ENCODE measurements around the gene GIMAP5.

The GIMAP5 gene

DNA sequence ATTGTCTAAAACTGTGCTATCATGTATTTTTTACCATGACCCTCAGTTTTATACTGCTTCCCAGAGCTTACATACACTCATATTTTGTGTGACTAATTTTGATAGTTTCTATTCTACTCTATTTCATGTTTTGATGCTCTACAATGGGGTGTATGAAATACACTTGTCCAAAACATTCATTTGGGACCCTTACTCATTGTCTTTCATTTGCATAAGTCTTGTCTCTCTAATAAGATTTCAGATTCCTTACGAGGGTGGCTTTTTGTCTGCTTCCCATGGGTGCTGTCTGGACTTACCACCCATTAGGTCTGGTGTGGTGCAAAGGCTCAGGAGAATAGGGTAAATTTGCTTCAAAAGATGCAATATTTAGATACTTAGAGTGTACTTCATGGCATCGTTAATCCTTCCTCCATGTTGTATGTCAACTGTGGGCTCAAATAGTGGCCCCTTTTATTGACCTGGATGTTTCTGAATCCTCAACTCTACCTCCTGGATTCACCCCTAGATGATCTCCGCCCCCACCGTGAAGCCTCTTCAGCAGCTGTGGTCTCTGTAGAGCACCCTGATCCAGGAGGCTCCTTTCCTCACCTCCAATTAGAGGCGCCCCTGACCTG is 3.6 kb upstream of the GIMAP5 start:
- Histone ChIP-seq H3K4me2 (ENCODE audit: low read length) (no peak overlapping the region), H3K27me3 (ENCODE audit: insufficient read depth, low read length) (no peaks in the 10 kb centered on the region), H2AFZ (ENCODE audit: low read length) (no peak overlapping the region), H3K36me3 (ENCODE audit: insufficient read depth, low read length) (no peaks in the 10 kb centered on the region), H3K4me3 (ENCODE audit: low read depth, low read length, poor library complexity, severe bottlenecking) (no peak overlapping the region), H3K4me1 (ENCODE audit: insufficient read depth, low read length, severe bottlenecking) (no peaks in the 10 kb centered on the region), H4K20me1 (ENCODE audit: insufficient read depth, low read length) (no peaks in the 10 kb centered on the region), H3K9ac (ENCODE audit: low read length) (no peak overlapping the region), H3F3A (ENCODE audit: insufficient read depth, low read length) (no peaks in the 10 kb centered on the region), H3K9me2 (ENCODE audit: low read depth, low read length) (no peaks in the 10 kb centered on the region), H3K79me2 (ENCODE audit: insufficient read depth, low read length) (no peaks in the 10 kb centered on the region), H3K9me3 (ENCODE audit: low read length) (no peaks in the 10 kb centered on the region), H3K27ac (ENCODE audit: low read depth, low read length, poor library complexity, severe bottlenecking) (no peak overlapping the region)
- no peak for TF ChIP-seq CTCF (IDR thresholded peaks at IDR 0.05; ENCODE audit: low read length)
- TF ChIP-seq EZH2 (IDR thresholded peaks at IDR 0.05; ENCODE audit: borderline replicate concordance, low read length) = no peak

DNA sequence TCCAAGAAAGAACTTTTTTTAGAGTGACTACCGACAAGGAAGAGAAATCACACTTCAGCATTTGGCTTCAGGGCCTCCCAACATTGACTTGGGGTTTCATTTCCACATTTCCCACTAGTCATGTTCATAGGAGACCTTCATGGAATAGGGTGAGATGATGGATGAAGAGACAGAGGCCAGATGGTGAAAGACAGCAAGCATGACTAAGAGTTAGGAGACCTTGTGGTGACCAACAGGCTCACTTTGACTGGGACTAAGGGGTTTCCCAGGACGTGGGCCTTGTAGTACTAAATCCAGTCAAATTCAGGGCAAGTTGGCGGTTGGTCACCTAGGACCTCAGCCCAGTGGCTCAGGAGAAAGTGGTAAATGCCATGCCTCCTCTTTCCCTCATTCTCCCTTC is 3.0 kb upstream of the GIMAP5 start:
- TF ChIP-seq CTCF (IDR thresholded peaks at IDR 0.05; ENCODE audit: low read length) (no peak), EZH2 (IDR thresholded peaks at IDR 0.05; ENCODE audit: borderline replicate concordance, low read length) (no peak)
- H3K4me1 ChIP-seq (ENCODE audit: insufficient read depth, low read length, severe bottlenecking) = no peaks in the 10 kb centered on the region
- no peaks in the 10 kb centered on the region for H3K36me3 ChIP-seq (ENCODE audit: insufficient read depth, low read length)
- H3K27me3 ChIP-seq (ENCODE audit: insufficient read depth, low read length) = no peaks in the 10 kb centered on the region
- no peaks in the 10 kb centered on the region for H3K9me2 ChIP-seq (ENCODE audit: low read depth, low read length)
- no peak overlapping the region for H3K4me2 ChIP-seq (ENCODE audit: low read length)
- H3K9ac ChIP-seq (ENCODE audit: low read length) = no peak overlapping the region
- no peak overlapping the region for H2AFZ ChIP-seq (ENCODE audit: low read length)
- no peaks in the 10 kb centered on the region for H3F3A ChIP-seq (ENCODE audit: insufficient read depth, low read length)
- H3K4me3 ChIP-seq (ENCODE audit: low read depth, low read length, poor library complexity, severe bottlenecking) = no peak overlapping the region
- H3K27ac ChIP-seq (ENCODE audit: low read depth, low read length, poor library complexity, severe bottlenecking) = no peak overlapping the region
- H3K79me2 ChIP-seq (ENCODE audit: insufficient read depth, low read length) = no peaks in the 10 kb centered on the region
- no peaks in the 10 kb centered on the region for H3K9me3 ChIP-seq (ENCODE audit: low read length)
- H4K20me1 ChIP-seq (ENCODE audit: insufficient read depth, low read length) = no peaks in the 10 kb centered on the region

GRCh38 chr7:150735596-150736358 is 1.4 kb upstream of the GIMAP5 start:
- Histone ChIP-seq H3K4me2 (ENCODE audit: low read length) (no peak overlapping the region), H3K9ac (ENCODE audit: low read length) (no peak overlapping the region), H3K27me3 (ENCODE audit: insufficient read depth, low read length) (no peaks in the 10 kb centered on the region), H3K79me2 (ENCODE audit: insufficient read depth, low read length) (no peaks in the 10 kb centered on the region), H3K9me2 (ENCODE audit: low read depth, low read length) (no peaks in the 10 kb centered on the region), H4K20me1 (ENCODE audit: insufficient read depth, low read length) (no peaks in the 10 kb centered on the region), H3K4me1 (ENCODE audit: insufficient read depth, low read length, severe bottlenecking) (no peaks in the 10 kb centered on the region), H2AFZ (ENCODE audit: low read length) (no peak overlapping the region), H3K27ac (ENCODE audit: low read depth, low read length, poor library complexity, severe bottlenecking) (no peak overlapping the region), H3K9me3 (ENCODE audit: low read length) (no peaks in the 10 kb centered on the region), H3F3A (ENCODE audit: insufficient read depth, low read length) (no peaks in the 10 kb centered on the region), H3K4me3 (ENCODE audit: low read depth, low read length, poor library complexity, severe bottlenecking) (no peak overlapping the region), H3K36me3 (ENCODE audit: insufficient read depth, low read length) (no peaks in the 10 kb centered on the region)
- TF ChIP-seq EZH2 (IDR thresholded peaks at IDR 0.05; ENCODE audit: borderline replicate concordance, low read length) = no peak
- no peak for TF ChIP-seq CTCF (IDR thresholded peaks at IDR 0.05; ENCODE audit: low read length)

Data from OCI-LY1 (cell line).